Neutrophil (primary cell): ENCODE data around the gene KCNC1.

Source experiments
- H3K27ac ChIP-seq: fragments of 200-600 bp; sonication (generic); 2 replicates; pipeline ENCODE4 v1.5.1; 2016; ENCODE audit warnings: mild to moderate bottlenecking, moderate library complexity
- H3K27me3 ChIP-seq: fragments of 200-600 bp; sonication (generic); 2 replicates; pipeline ENCODE4 v1.6.0; 2016; ENCODE audit warnings: mild to moderate bottlenecking
- H3K36me3 ChIP-seq: fragments of 200-600 bp; sonication (generic); 2 replicates; pipeline ENCODE4 v1.5.1; 2017
- H3K4me1 ChIP-seq, 2 experiments: fragments of 200-600 bp in 1 of 2; sonication (generic) in 1 of 2; 1 replicate in 1 of 2; 2 replicates in 1 of 2; pipeline versions ENCODE4 v1.5.1 to v1.6.1; 2013 to 2016; ENCODE audit warnings: low read depth in 1 of 2, low read length in 1 of 2, mild to moderate bottlenecking in 1 of 2, moderate library complexity in 1 of 2; ENCODE audit not compliant: control insufficient read depth in 1 of 2, insufficient read depth in 1 of 2
- H3K4me3 ChIP-seq, 2 experiments: fragments of 200-600 bp in 1 of 2; sonication (generic) in 1 of 2; 1 replicate in 1 of 2; 2 replicates in 1 of 2; pipeline ENCODE4 v1.5.1; 2013 to 2016; ENCODE audit warnings: low read depth in 1 of 2, low read length in 1 of 2, mild to moderate bottlenecking in 1 of 2, moderate library complexity in 1 of 2
- H3K9me3 ChIP-seq: fragments of 200-600 bp; sonication (generic); 2 replicates; pipeline ENCODE4 v1.5.1; 2016
- CTCF ChIP-seq: fragments of 200-600 bp; sonication (generic); IDR thresholded peaks from 2 replicates; pipeline ENCODE4 v1.5.1; 2016; ENCODE audit warnings: antibody characterized with exemption

The KCNC1 gene

DNA sequence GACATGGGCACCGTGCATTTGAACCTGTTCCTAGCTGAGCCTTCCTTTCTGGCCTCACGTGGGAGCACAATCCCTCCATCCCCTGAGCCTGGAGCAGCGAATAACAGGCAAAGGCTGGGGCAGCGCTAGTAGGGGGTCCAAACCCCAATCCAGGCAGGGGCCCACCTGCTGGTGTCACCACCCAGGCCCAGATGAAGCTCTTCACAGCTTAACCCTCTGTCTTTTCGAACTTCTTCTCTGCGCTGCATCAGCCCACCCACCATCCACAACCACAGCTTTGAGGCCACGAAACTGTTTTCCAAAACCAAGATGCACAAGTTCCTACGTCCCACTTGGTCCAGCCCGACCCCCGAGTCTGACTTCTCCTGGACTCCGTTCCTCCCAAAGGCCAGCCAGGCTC lies 11.5 kb downstream of the KCNC1 start:
- TF ChIP-seq CTCF = no peak
- Histone ChIP-seq H3K4me1 (no peaks in the 10 kb centered on the region), H3K9me3 (no peaks in the 10 kb centered on the region), H3K36me3 (no peaks in the 10 kb centered on the region), H3K4me3 (no peak overlapping the region), H3K27ac (no peak overlapping the region), H3K27me3 (peaks cover 7% of the 10 kb centered on the region)

DNA sequence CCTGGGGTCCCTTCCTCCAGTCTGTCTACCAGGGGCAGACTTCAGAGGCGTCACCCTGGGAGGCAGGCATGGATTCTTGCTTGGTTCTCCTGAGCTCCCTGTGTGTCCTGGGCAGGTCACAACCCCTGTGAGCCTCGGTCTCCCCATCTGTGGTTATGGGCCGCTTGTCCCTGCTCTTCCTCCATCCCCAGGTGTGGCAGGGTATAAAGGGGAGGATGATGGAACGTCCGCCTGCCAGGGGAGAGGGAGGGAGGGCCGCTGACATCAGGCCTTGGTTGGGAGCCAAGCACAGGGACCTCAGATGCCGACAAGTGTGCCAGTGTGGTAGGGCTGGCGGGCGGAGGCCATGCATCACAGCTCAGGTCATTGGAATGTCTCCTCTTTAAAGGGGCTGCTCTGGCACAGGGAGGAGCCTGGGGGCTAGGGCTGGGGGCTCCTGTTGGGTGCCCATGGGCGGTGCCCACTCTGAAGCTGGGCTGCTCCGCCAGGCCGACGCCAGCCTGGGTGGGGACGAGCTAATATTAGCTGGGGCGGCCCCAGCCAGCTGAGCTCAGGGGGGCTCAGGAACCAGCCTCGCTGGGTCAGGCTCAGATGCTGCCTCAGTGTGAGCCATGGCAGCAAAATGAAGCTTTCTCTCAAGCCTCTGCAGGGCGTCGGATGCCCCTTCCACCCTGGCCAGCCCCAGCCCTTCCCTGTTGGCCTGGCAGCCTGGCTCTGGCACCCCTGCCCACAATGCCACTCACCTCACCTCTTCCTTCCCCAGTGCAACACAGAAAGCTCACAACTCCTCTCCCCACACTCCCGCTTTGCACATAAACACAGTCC lies 12.8 kb downstream of the KCNC1 start:
- Histone ChIP-seq H3K9me3 (no peaks in the 10 kb centered on the region), H3K4me1 (no peaks in the 10 kb centered on the region), H3K36me3 (no peaks in the 10 kb centered on the region), H3K27ac (no peak overlapping the region), H3K4me3 (no peak overlapping the region), H3K27me3 (peaks cover 12% of the 10 kb centered on the region)
- no peak for TF ChIP-seq CTCF

GRCh38 chr11:17748044-17748443 lies 13.5 kb downstream of the KCNC1 start:
- no peaks in the 10 kb centered on the region for H3K36me3 ChIP-seq
- H3K4me1 ChIP-seq = no peaks in the 10 kb centered on the region
- H3K27me3 ChIP-seq = peaks cover 12% of the 10 kb centered on the region
- H3K27ac ChIP-seq = no peak overlapping the region
- H3K4me3 ChIP-seq = no peak overlapping the region
- no peak for TF ChIP-seq CTCF
- H3K9me3 ChIP-seq = no peaks in the 10 kb centered on the region

- Histone ChIP-seq H3K9me3 (no peaks in the 10 kb centered on the region), H3K4me3 (no peak overlapping the region), H3K27me3 (peaks cover 12% of the 10 kb centered on the region), H3K36me3 (no peaks in the 10 kb centered on the region), H3K27ac (no peak overlapping the region), H3K4me1 (no peaks in the 10 kb centered on the region)
- no peak for TF ChIP-seq CTCF
Observed at GRCh38 chr11:17748761-17749721, 14.5 kb downstream of the KCNC1 start.

DNA sequence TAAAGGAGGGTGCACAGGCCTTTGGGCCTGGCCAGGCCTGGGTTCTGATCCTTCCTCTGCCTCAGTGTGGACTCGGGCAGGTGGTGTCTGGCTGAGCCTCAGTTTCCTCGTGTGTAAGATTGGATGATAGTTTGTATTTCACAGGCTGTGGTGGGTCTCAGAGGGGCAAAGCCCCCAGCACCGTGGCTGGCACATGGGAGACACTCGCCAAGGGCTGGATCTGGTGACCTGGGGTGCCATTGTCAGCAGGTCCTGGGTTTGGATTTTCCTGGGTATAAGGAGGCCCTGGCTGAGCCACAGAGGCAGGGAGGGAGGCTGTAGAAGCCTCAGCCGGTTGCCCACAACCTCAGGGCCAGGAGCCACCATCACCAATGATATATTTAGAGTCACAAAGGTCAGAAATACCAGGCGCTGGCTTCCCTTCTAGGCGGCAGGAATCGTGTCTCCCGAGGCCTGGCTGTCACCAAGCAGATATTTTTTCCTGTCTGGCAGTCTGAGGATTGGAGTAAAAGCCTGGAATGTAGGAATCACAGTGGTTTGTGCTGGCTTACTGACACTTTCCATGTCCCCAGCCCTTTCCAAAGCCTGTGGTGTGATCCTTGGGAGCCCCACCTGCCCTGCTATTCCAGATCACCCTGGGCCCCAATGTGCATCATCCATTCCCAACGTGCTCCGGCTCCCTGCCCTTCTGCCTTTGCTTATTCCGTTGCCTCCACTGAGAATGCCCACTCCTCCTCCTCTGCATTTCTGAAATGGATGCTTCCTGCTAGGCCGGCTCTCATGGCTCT lies 15.6 kb downstream of the KCNC1 start:
- peaks cover 17% of the 10 kb centered on the region for H3K27me3 ChIP-seq
- H3K4me3 ChIP-seq = no peak overlapping the region
- H3K36me3 ChIP-seq = no peaks in the 10 kb centered on the region
- TF ChIP-seq CTCF = no peak
- no peaks in the 10 kb centered on the region for H3K4me1 ChIP-seq
- H3K9me3 ChIP-seq = no peaks in the 10 kb centered on the region
- H3K27ac ChIP-seq = no peak overlapping the region
